ENCODE measurements around the gene XPNPEP2.
"Not testable (repeated sequence)": the region's sequence is repeated elsewhere in the genome, so short reads cannot be mapped to it uniquely, and the experiment has no call there.

Gene XPNPEP2

DNA sequence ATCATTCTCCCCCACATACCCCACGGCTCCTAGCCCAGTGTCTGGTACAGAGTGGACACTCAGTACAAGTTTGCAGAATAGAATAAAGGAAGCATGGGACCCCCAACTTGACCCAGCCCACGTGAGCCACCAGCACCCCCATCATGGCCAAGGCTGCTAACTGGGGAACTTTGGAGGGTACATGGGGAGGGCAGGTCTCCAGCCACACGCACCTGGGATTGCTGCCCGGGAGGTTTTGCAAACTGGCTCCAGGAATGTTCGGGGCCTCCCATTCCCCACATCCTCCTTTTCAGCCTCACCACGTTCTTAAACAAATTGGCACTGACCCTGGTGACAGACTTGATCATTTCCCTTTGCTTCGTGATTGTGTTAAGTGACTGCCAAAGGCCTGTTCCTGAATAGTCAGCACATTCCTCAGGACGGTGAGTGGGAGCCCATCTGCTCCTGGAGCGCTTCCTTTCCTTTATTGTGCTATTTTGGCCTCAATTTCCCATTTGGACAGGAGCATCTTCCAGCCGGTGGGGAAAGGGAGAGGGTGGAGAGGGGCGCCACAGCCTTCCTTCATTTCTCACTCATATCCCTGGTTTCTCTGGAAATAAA lies 18.7 kb upstream of the XPNPEP2 start:
- no peak for FAIRE-seq

DNA sequence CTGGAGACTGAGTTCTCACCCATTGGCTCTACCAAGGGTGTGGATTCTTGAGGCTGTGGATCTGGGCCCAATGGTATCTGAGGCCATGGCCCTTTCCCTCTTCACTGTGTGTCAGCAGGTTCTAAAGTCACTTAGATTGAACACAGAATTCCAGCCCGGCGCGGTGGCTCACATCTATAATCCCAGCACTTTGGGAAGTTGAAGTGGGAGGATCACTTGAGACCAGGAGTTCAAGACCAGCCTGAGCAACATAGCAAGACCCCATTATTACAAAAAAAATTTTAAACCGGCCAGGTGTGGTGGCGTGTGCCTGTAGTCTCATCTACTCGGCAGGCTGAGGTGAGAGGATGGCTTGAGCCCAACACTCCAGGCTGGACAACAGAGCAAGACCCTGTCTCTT lies 18.0 kb upstream of the XPNPEP2 start:
- no peak for FAIRE-seq

DNA sequence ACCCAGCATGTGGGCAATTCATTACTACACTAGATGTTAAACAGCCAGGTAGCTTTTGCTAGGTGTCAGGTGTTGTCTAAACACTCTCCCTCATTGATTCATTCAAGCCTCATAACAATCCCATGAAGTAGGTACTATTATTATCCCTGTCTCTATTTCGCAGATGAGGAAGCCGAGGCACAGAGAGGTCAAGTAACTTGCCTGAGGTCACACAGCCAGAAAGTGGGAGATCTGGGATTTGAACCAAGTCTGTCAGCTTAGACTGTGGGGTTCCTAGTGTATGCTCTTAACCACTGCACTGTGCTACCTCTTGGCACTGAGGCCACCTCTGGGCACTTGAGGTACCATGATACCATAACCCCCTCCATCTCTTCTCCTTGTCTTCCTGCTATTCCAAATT lies 17.4 kb upstream of the XPNPEP2 start:
- no peak for FAIRE-seq

DNA sequence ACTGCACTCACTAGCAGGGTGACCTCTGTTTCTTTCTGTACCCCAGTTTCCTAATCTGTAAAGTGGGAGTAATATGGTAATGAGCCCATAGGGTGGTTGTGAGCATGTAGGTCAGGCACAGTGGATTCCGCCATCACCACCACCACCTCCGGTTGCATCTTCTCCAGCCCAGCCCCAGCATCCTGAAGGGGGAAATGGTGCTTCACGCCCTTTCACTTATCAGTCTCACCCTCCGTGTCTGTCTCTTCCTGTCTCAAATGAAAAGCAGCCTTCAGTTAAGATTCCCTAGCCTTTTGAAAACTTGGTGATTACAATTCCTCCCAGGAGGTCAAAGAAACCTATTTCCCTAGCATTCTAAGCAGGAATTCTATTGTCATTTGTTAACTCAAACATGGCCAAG lies 16.9 kb upstream of the XPNPEP2 start:
- no peak for FAIRE-seq

DNA sequence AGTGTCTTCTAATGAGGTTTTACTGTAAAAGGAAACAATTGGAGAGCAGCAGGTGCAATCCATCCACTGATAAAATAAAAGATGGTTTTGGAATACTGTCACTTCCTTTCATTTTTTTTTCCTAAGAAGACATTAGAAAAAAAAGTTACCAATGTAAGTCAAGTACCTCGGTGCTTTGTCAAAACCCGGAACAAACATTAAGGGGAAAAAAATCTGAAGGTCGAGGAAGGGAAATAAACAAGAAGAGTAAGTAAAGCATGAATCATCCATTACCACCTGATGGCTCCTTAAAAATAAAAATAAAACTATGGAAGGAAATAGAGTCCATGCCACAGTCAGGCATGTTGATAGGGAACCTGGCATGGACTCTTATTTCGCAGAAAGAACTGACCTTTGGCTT lies 15.3 kb upstream of the XPNPEP2 start:
- no peak for FAIRE-seq

DNA sequence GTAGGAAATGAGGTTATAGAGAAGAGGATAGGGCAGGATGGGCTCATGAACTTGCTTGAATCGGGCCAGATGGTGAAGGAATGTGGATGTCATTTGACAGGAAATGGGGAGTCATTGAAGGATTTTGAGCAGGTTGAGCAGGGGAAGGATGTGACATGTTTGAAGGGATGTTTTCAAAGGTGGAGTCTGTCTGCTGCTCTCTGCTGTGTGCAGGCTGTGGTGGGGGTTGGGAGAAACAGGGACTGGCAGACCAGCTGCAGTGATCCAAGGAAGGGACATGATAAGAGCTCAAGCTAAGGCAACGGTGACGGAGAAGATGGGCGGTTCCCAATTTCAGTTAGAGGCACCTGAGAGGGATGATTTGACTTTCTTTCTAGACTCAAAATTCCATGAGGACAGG lies 14.0 kb upstream of the XPNPEP2 start:
- no peak for FAIRE-seq

DNA sequence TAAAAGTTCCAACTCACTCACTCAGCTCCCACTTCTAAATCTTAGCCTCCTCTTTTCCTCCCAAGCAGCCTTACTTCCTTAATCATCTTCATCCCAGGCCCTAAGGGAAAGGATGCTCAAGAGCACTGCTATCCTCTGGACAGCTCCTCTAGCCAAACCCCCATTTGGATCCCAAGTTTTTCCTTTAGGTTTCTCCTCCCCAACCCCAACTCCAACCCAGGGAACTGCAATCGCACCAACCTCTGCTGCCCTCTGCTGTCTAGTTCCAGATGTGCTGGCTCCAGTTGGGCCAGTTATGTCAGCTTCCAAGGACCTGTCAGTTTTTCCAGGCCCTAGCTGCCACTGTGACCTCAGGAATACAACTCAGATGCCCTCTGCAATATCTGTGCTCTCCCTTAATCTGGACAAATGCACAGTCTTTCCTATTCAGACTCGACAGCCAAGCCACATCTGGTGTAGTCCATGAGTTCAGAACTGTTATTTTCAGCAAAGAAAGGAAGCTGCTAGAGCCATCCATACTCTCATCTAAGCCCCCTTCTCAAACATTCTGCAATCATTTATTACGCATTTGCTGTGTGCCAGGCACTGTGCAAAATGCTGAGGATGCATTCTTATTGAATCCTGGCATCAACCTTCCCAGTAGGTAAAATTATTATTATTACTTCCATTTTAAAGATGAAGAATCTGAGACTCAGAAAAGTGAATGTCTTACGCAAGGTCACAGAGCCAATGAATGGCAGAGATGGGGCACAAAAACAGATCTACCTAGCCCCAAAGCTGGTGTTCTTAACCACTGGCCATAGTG lies 12.3 kb upstream of the XPNPEP2 start:
- no peak for FAIRE-seq

DNA sequence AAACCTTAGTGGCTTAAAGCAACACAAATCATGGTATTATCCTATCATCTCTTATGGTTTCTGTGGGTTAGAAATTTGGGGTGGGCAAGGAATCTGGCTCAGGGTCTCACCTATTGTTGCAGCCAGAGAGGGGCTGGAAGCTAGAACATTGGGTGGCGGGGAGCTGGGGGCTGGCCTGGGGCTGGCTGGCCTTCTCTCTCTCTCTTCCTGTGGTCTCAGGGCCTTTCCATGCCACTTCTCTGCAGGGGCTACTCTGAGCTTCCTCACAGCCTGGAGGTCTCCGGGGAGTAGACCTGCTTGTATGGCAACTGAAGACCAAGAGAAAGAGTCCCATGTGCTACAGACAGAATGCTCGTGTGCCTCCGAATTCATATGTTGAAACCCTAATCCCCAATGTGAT lies 10.7 kb upstream of the XPNPEP2 start:
- FAIRE-seq = no peak

DNA sequence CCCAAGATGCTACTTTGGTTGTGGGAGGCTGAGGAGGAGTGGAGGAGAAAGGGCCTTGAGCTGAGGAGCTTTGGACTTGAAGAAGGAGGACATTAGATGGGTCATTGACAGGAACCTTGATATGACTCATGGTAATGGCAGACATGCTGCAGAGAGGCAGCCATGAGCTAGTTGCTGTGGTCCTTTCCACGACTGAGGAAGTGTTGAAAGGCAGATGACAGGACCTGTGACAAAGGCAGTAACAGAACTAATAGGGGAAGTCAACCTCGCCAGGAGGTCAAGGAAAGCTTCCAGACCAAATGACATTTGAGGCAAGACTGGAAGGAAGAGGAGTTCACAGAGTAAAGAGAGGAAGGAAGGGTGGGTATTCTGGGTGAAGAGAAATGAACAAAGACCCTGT lies 7.6 kb upstream of the XPNPEP2 start:
- no peak for FAIRE-seq

DNA sequence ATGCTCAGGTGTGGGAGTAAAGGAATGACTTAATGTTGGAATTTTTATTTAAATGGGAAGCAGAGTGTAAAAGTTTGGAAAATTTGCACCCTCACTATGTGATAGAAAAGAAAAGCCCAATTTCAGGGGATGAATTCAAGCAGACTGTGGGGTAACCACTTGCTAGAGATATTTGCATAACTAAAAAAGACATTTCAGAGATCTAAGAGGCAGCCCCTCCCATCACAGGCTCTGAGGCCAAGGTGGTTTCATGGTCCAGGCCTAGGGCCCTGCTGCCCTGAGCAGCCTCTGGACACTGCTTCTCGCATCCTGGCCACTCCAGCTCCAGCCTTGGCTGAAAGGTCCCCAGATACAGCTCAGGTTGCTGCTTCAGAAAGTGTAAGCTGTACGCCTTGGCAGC lies 5.9 kb upstream of the XPNPEP2 start:
- no peak for FAIRE-seq

DNA sequence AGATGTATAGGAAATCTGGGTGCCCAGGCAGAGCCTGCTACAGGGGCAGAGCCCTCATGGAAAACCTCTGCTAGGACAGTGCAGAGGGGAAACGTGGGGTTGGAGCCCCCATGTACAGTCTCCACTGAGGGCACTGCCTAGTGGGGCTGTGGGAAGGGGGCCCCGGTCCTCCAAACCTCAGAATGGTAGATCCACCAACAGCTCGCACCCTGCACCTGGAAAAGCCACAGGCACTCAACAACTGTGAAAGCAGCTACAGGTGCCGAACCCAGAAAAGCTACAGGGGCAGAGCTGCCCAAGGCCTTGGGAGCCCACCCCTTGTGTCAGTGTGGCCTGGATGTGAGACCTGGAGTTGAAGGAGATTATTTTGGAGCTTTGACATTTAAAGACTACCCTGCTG lies 5.4 kb upstream of the XPNPEP2 start:
- no peak for FAIRE-seq

DNA sequence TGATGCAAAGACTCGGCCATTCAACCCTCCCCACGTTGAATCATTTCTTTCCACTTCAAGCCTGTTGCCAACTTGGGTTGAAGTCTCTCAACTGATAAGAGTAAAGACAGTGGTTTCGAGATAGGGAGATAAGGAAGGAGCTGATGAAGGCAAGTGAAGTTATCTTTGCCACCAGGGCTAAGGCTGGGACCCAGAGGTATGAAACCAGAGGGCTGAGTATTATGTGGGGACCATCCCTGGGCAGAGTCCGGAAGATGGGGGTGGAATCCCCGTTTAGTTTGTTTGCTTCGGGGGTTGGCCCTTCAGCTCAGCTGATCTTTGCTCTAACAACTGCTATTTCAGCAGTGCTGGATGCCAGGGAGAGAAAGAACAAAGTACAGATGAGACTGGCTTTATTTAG lies 2.3 kb upstream of the XPNPEP2 start:
- FAIRE-seq = no peak

DNA sequence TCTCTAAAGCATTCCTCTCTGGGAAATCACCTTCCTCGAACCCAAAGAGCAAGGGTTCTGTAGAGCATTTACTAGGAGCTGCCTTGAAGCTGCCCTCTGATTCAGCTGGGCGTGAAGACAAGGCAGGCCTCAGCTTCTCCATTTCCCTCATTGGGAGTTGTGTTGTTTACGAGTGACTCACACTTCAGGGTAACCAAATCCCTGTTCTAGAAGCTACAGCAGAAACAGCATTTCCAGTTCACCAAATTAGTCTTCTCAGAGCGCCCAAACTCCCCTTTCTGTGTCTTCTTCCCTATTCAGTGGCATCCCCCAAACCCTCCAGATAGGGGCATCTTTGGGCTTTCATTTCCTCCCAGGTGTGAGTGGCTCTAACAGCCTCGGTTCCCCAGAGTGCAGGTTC lies 863 bp upstream of the XPNPEP2 start:
- FAIRE-seq = no peak

DNA sequence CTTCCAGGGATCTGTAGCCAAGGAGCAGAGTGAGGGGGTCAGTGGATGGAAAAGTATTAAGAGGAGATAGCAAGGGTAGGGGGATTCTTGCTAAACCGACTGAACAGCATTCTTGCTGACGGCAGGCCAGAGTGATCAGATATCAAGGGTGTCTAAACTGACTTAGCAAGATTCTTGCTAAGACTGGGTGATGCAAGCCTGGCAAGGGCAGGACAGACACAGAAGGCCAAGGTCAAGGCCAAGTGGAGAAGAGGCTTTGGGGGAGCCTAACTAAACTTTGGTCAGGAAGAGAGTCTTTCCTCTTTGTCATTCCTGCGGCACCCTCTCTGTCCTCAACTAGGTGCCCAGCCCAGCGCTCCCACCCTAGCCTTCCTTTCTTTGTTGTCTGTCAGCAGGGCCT lies 799 bp downstream of the XPNPEP2 start:
- FAIRE-seq = no peak

DNA sequence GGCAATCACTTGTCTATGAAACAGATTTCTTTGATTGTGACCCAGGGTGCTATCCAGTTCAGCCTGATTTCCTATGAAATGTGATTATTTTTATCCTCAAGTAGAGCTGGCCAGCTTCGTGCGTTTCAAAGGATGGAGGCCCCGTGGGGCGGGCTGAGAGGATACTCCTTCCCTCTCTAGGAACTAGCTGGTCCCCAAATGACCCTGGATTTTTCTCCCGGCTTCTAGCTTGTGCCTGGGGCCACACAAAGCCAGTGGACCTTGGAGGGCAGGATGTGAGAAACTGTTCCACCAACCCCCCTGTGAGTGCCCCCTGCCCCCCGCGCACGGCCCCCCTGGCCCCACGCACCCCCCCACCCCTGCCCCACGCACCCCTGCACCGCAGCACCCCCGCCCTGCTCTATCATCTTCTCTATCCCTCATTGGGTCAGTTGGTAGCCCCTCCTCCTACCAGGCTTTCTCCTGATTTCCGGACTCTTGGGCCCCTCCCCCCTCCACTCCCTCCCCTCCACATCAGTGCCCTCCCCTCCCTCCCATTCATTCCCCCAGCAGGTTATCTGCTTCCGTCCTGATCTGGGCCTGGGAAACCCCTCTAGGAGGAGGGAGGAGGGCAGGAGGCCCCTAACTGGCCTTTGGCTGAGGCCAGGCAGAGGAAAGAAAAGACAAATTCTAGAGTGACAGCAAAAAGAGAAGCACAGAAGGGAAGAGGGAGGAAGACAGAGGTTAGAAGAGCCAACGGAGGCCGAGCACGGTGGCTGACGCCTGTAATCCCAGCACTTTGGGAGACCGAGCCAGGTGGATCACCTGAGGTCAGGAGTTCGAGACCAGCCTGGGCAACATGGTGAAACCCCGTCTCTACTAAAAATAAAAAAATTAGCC lies 3.3 kb downstream of the XPNPEP2 start:
- no peak for FAIRE-seq

DNA sequence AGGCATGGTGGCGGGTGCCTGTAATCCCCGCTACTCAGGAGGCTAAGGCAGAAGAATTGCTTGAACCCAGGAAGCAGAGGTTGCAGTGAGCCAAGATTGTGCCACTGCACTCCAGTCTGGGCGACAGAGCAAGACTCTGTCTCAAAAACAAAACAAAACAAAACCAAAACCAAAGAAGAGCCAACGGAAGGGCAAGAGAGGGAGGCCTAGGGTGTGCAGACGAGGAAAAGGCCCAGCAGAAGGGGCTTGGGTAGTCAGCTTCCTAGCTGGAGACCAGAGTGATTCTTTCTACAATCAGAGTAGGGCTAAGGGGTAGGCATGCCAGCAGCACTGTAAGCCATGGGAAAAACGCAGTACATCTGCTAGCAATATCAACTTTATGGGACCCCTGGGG lies 4.0 kb downstream of the XPNPEP2 start:
- not testable (repeated sequence) for FAIRE-seq

DNA sequence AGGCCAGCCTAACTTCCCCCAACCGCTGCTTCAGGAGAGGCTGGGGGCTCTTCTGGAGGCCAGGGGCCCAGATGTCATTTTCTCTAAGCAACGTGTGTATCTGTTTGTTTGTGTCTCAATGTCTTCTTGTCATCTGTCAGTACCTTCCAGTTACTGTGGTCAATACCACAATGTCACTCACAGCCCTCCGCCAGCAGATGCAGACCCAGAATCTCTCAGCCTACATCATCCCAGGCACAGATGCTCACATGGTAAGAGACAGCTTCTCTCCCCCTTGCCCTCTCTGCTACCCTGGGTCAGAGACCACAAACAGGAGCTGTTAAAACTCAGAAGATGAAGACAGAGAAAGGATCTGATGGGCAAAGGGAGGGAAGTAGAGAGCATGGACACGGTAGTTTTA lies 5.0 kb downstream of the XPNPEP2 start:
- FAIRE-seq = no peak

DNA sequence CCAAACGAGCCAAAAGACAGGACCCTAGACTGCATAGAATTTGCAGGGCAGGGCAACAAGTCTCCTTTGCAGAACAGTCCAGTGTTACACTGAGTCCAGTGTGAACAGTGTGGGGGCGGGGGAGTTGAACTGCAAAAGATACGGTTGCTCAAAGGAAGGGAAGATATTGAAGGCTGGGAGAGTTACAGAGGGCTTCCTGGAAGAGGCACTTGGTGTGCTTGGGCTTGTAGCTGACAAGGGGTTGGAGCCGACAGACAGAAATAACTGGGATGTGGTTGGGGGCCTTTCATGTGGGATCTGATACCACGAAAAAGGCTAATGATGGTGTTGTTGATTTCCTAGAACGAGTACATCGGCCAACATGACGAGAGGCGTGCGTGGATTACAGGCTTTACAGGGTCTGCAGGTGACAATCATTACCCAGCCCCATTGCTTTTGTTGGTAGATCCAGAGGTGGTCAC lies 6.1 kb downstream of the XPNPEP2 start:
- no peak for FAIRE-seq

DNA sequence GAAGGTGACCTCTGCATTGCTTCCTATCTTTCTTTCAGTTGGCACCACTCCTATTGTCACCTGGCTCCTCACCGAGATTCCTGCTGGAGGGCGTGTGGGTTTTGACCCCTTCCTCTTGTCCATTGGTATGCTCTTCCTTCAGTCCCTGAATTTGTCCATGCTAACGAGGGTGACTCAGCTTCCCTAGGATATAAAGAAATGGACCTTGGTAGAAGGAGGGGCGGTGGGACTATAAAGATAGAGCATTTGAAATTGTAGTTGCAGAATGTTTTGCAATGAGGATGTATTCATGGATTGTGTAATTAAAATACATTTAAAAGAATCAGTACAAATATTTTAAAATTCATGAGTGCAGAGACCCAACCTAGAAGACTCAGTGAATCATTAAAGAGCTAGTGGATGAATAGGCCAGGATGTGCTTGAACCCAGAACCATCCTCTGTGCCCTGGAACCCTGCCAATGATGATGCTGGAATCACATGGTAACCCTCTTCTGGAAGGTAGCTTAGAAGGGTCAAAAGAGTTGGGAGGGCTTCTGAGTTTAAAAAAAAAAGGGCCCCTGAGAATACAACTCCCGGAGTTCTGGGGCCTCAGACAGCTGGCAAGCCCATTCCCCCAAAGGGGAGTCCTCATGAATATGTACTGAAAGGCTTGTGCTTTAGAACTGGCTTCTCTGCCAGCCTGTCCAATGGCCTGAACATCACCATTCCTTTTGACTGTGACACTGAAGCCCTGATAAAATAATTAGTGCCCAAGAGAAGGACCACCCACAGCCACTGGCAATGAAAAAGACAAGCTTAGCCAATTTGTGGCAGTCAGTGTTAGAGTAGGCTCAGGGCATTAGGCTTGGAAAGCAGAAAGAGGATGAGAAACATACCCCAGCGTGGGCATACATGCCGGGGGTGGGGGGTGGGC lies 8.0 kb downstream of the XPNPEP2 start:
- FAIRE-seq = no peak

DNA sequence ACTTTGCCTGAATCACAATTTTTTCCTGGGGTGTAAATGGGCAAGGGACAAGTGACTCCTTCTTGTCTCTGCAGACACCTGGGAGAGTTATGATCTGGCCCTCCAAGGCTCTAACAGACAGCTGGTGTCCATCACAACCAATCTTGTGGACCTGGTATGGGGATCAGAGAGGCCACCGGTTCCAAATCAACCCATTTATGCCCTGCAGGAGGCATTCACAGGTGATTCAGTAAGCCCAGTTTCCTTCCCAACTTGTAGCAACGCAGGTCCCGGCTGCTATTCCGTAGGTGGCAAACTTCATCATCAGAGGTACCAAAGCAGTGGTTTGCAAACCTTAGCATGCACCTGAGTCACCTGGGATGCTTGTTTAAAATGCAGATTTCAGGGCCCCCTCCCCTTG lies 8.8 kb downstream of the XPNPEP2 start:
- FAIRE-seq = no peak

DNA sequence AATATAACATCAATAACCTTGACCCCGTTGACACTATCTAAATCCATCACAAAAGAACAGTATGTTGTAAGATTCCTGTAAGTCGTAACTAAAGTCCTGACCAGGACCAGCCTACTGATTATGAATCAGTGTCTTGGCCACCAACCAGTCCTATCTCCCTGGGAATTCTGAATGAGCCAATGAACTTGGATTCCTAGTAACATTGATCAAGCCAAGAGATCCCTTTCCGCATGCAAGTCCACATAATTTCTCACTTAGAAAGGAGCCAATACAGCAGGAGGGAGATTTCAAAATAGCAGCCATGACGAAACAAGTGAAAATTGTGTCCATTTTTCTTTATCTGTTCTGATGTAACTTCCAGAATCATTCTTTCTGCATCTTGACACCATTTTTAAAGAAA lies 9.5 kb downstream of the XPNPEP2 start:
- FAIRE-seq = no peak

DNA sequence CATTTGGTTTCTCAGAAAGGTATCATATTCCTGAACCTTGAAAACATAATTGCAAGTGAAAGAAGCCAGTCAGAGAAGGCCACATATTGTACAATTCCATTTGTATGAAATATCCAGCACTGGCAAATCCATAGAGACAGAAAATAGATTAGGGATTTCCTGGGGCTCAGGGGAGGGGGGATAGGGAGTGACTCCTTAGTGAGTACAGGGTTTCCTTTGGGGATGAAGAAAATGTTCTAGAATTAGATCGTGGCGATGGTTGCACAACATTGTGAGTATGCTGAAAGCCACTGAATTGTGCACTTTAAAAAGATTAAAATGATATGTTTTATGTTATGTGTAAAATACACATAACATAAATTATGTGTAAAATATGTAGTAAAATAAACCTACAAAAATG lies 10.3 kb downstream of the XPNPEP2 start:
- no peak for FAIRE-seq

DNA sequence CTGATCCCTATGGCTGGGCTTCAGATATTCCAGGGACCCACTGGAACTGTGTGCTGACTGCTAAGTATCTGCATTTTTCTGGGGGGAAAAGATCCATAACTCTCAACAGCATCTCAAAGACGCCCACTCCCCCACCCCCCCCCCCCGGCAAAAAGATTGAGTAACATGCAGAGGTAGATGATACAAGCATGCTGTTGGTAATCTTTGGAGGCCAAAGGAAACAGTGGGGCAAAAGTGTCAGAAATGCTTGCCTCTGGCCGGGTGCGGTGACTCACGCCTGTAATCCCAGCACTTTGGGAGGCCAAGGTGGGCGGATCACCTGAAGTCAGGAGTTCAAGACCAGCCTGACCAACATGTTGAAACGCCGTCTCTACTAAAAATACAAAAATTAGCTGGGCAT lies 12.2 kb downstream of the XPNPEP2 start:
- no peak for FAIRE-seq

All from endometrium (tissue), 2 donors.